CD4-positive, alpha-beta T cell treated with Interferon gamma for 1 hour (primary cell): ENCODE data around the gene MAPK8.

ENCODE experiments used
- DNase-seq: peaks from one replicate; pipeline ENCODE4 v3.0.0-alpha.2; 2020

Gene MAPK8

GRCh38 chr10:48423884-48424283 is 117.4 kb downstream of the MAPK8 start:
- no peak for DNase-seq

DNA sequence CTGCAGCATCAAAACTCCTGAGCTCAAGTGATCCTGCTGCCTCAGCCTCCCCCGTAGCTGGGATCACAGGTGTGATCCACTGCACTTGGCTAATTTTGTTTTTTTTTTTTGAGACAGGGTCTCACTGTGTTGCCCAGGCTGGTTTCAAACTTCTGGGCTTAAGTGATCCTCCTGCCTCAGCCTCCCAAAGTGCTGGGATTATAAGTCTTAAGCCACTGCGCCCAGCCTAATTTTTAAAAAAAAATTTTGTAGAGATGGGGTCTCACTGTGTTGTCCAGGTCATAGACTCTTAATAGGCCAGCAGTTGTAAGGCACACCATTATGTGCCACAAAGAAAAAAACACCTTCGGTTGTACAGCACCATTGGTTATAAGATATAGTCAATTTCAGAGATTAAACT is 122.4 kb downstream of the MAPK8 start:
- DNase-seq: no peak

- no peak for DNase-seq
Observed at GRCh38 chr10:48429309-48429708, 122.8 kb downstream of the MAPK8 start.

- DNase-seq: no peak
Observed at GRCh38 chr10:48430402-48430993, 124.0 kb downstream of the MAPK8 start.

DNA sequence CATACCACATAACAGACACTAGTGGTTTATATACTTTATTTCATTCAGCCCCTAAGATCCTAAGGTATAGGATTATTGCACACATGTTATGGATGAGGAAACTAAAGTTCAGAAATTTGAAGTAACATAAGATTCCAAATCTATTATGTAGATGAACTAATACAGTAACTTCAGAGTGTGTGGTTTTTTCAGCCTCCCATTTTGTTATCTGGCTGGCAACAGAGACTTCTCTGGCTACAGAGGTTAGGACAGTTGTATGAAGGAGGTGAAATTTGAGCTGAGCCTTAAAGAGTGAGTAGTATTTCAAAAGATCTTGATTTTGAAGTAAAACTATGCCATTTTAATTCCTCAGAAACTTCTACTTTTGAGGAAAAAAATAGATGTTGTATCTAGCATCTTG is 125.4 kb downstream of the MAPK8 start:
- DNase-seq: no peak

DNA sequence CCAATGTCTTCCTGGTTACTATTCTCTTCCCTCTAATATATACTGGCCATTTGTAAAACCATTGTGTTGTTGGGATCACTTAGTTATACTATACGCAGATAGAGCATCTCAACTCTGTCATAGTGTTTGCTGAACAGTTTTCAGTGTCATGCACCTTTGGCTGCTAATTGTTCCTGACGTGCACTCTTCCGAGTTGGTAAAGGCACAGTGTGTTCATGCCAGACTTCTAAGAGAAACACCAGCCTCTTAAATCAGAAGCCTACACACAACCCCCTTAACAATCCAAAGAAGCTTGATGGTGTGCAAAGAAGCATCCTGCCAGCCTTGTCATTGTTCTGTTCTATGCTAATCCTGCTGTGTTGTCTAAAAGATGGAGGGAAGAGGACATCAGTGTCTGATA is 131.1 kb downstream of the MAPK8 start:
- DNase-seq: no peak

GRCh38 chr10:48439031-48439430 is 132.6 kb downstream of the MAPK8 start:
- DNase-seq: no peak

- DNase-seq: no peak
Observed at GRCh38 chr10:48439581-48440041, 133.1 kb downstream of the MAPK8 start.

- no peak for DNase-seq
Observed at GRCh38 chr10:48440771-48441170, 134.3 kb downstream of the MAPK8 start.

GRCh38 chr10:48442090-48442808 is 135.8 kb downstream of the MAPK8 start:
- DNase-seq: no peak

DNA sequence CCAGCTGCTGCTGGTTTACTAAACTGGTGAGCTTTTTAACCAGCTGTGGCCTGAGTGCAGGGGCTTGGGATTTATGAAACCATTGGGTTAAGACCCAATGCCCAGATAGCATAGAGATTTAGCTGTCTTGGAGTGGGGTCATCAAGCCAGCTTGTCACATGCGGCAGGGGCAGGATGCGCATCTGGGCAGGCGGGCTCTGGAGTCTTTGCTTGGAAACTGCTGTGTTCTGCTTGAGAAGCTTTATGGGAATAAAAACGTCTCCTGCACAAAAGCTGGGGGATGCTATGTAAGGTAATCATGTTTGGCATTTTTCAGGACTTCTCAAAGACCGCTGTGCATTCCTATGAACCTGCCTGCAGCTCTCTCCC is 136.3 kb downstream of the MAPK8 start:
- no peak for DNase-seq

- DNase-seq: no peak
Observed at GRCh38 chr10:48444266-48444665, 137.8 kb downstream of the MAPK8 start.

DNA sequence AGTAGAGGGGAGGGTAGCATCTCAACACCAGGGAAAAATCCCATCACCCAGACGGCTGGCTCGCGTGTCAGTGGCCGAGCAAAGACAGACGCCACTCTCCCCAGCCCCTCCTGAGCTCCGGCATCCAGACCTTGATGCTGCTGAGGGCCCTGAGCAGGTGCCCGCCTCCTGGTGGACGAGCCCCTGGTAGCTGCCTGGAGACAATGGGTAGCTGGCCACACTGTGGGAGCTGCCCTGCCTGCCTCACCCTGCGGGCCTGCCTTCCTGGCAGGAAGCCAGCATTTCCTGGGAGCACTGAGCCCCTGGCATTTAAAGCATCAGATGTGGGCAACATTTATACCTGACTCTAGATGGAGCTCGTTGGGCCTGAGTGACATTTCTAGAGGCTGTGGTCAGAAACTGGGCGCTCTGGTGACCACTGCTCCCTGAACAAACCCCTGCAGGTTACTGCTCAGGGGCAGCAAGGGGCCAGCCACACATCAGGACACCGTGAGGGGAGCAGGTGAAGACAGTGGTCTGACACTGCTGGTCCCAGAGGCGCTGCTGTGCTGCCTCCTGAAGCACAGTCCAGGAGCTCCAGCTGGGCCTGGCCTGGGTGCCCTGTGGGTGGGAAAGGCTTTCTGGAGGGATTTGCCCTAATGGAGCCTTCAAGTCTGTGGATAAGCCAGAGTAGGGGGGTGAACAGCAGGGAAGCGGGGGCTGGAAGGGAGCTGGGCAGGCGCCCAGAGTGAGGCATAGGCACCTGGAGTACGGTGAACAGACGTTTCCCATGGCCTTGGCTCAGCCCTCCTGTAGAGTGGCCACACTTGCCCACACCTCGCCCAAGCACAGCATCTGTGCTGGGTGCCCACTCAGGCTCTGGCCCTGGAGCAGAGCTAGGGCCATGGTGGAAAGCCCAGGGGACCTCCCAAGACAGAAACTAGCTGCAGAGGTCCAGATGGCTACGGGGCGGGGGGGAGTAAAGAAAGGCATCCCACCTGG is 138.7 kb downstream of the MAPK8 start:
- DNase-seq: no peak

GRCh38 chr10:48445932-48446331 is 139.5 kb downstream of the MAPK8 start:
- no peak for DNase-seq

GRCh38 chr10:48446785-48447184 is 140.3 kb downstream of the MAPK8 start:
- DNase-seq: no peak

- no peak for DNase-seq
Observed at GRCh38 chr10:48447356-48448215, 141.1 kb downstream of the MAPK8 start.

DNA sequence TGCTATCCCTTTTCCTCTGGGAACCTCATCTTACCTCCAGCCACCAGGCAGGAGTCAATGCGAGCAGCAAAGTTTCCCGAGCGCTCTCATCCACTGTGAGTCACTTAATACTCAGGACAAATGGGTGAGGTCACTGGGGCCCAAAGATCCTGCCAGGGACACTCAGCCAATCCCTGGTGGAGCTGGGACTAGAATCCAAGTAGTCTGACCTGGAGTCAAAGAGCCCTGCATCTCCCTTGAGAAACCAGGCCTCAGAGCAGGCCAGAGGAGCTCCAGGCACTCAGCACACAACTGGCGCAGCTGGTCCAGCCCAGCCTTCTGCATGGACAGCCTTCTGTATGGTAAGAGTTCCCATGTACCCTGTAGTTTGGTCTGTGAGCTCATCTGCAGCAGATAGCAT is 142.3 kb downstream of the MAPK8 start:
- no peak for DNase-seq

DNA sequence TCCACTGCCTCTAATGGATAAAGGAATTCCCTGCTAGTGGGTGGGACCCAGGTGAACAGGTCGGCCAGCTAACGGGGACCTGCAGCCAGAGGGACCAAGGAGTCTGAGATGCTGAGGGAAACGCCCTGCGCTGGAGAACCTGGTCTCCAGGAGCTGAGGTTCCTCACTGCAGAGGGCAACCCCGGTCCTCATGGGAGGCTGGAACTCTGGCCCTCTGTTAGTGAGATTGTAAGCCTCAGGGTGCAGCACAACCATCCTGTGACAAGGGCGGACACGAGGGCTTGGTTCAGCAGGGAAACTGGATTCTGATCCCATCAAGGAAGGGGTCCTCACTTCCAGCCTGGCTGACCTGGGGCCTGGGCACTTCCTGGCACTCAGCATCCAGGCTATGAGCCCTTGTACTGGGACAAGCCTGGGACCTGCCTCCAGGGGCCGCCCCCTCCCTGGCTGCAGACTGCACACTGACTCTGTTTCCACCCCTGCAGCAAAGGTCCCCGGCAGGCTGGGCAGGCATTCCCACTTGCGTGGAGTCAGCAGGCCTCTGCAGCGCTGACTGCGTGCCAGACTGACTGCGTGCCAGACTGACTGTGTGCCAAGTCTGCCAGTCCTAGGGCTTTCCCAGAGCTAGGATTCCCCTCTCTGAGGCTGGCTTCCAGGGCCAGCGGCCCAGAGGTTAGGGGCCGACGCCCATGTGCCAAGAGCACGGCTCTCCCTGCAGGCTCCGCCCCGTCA is 143.2 kb downstream of the MAPK8 start:
- DNase-seq: no peak

- no peak for DNase-seq
Observed at GRCh38 chr10:48450233-48450740, 143.8 kb downstream of the MAPK8 start.

- no peak for DNase-seq
Observed at GRCh38 chr10:48450741-48451466, 144.4 kb downstream of the MAPK8 start.
